Measurements from ENCODE around the gene RAD21L1. TPM values are rescaled to one million over a fixed set of nuclear protein-coding genes. Genes with fewer than 3 reads are reported as not detected.

The RAD21L1 gene
- total RNA-seq, 1 experiment from 2014 or later = 1.4 TPM

- no peak for DNase-seq (ENCODE audit: low read depth)
Observed at GRCh38 chr20:1272368-1273100, 46.7 kb downstream of the RAD21L1 start.

GRCh38 chr20:1273366-1273765, 47.5 kb downstream of the RAD21L1 start:
- DNase-seq (ENCODE audit: low read depth) = no peak

- no peak for DNase-seq (ENCODE audit: low read depth)
Observed at GRCh38 chr20:1274485-1275311, 48.9 kb downstream of the RAD21L1 start.

- DNase-seq (ENCODE audit: low read depth) = no peak
Observed at GRCh38 chr20:1275919-1276318, 50.1 kb downstream of the RAD21L1 start.

GRCh38 chr20:1277529-1278322, 51.9 kb downstream of the RAD21L1 start:
- DNase-seq (ENCODE audit: low read depth) = no peak

GRCh38 chr20:1278993-1279392, 53.1 kb downstream of the RAD21L1 start:
- DNase-seq (ENCODE audit: low read depth) = no peak

- peak; percentile 50 for DNase-seq (ENCODE audit: low read depth)
Observed at GRCh38 chr20:1280195-1281102, 54.6 kb downstream of the RAD21L1 start.

- no peak for DNase-seq (ENCODE audit: low read depth)
Observed at GRCh38 chr20:1281279-1282057, 55.6 kb downstream of the RAD21L1 start.

GRCh38 chr20:1282966-1283365, 57.1 kb downstream of the RAD21L1 start:
- no peak for DNase-seq (ENCODE audit: low read depth)

- DNase-seq (ENCODE audit: low read depth) = no peak
Observed at GRCh38 chr20:1283522-1284510, 58.0 kb downstream of the RAD21L1 start.

GRCh38 chr20:1286267-1287024, 60.6 kb downstream of the RAD21L1 start:
- no peak for DNase-seq (ENCODE audit: low read depth)

GRCh38 chr20:1287306-1287705, 61.5 kb downstream of the RAD21L1 start:
- DNase-seq (ENCODE audit: low read depth) = no peak

- no peak for DNase-seq (ENCODE audit: low read depth)
Observed at GRCh38 chr20:1287787-1288569, 62.1 kb downstream of the RAD21L1 start.

GRCh38 chr20:1291191-1291741, 65.4 kb downstream of the RAD21L1 start:
- DNase-seq (ENCODE audit: low read depth) = peak; percentile 49

- no peak for DNase-seq (ENCODE audit: low read depth)
Observed at GRCh38 chr20:1292620-1293019, 66.8 kb downstream of the RAD21L1 start.

GRCh38 chr20:1293641-1294379, 68.0 kb downstream of the RAD21L1 start:
- DNase-seq (ENCODE audit: low read depth) = no peak

GRCh38 chr20:1294497-1294896, 68.7 kb downstream of the RAD21L1 start:
- DNase-seq (ENCODE audit: low read depth) = no peak
